H9 (cell line): ENCODE results near the gene MRPS23. TPM values are rescaled to one million over a fixed set of nuclear protein-coding genes. Genes with fewer than 3 reads are reported as not detected.

Source experiments
- DNase-seq: peaks from one replicate; pipeline ENCODE4 v3.0.0-alpha.2; 2017
- H2AFZ ChIP-seq: one replicate; pipeline ENCODE4 v1.6.1; 2013; ENCODE audit warnings: mild to moderate bottlenecking, low read length, control low read depth, moderate library complexity
- H2AK5ac ChIP-seq: 2 replicates; pipeline ENCODE4 v1.6.1; 2013; ENCODE audit warnings: low read length, control low read depth, mixed read lengths; ENCODE audit not compliant: insufficient read length
- H2BK120ac ChIP-seq: one replicate; pipeline ENCODE4 v1.6.1; 2013; ENCODE audit warnings: low read depth, mild to moderate bottlenecking, low read length, control low read depth, inconsistent platforms; ENCODE audit not compliant: poor library complexity, severe bottlenecking
- H2BK12ac ChIP-seq: 2 replicates; pipeline ENCODE4 v1.6.1; 2013; ENCODE audit warnings: low read length, control low read depth, mixed read lengths, low read depth; ENCODE audit not compliant: insufficient read length
- H2BK15ac ChIP-seq: 2 replicates; pipeline ENCODE4 v1.6.1; 2013; ENCODE audit warnings: low read depth, low read length, control low read depth
- H2BK20ac ChIP-seq: one replicate; pipeline ENCODE4 v1.6.1; 2013; ENCODE audit warnings: low read depth, mild to moderate bottlenecking, low read length, control low read depth, inconsistent platforms; ENCODE audit not compliant: poor library complexity, severe bottlenecking
- H2BK5ac ChIP-seq: 2 replicates; pipeline ENCODE4 v1.6.1; 2013; ENCODE audit warnings: low read length, control low read depth, mixed read lengths; ENCODE audit not compliant: insufficient read length
- H3K14ac ChIP-seq: 2 replicates; pipeline ENCODE4 v1.6.1; 2013; ENCODE audit warnings: low read length, control low read depth; ENCODE audit not compliant: insufficient read depth
- H3K18ac ChIP-seq: 2 replicates; pipeline ENCODE4 v1.6.1; 2013; ENCODE audit warnings: low read depth, mild to moderate bottlenecking, mixed read lengths, low read length, control low read depth; ENCODE audit not compliant: insufficient read length
- H3K23ac ChIP-seq: 2 replicates; pipeline ENCODE4 v1.6.1; 2013; ENCODE audit warnings: low read length, control low read depth, mixed read lengths, low read depth; ENCODE audit not compliant: insufficient read length
- H3K23me2 ChIP-seq: 2 replicates; pipeline ENCODE4 v1.6.1; 2013; ENCODE audit warnings: low read depth, mild to moderate bottlenecking, mixed read lengths, low read length, control low read depth; ENCODE audit not compliant: insufficient read length, poor library complexity, severe bottlenecking
- H3K27ac ChIP-seq: 2 replicates; pipeline ENCODE4 v1.5.1; 2013; ENCODE audit warnings: low read length, control low read depth, mixed read lengths, low read depth; ENCODE audit not compliant: insufficient read length
- H3K27me3 ChIP-seq: 2 replicates; pipeline ENCODE4 v1.6.1; 2013; ENCODE audit warnings: low read length, control low read depth, inconsistent platforms; ENCODE audit not compliant: insufficient read depth
- H3K4ac ChIP-seq: 2 replicates; pipeline ENCODE4 v1.6.1; 2013; ENCODE audit warnings: low read depth, mild to moderate bottlenecking, control low read depth, inconsistent platforms, low read length, moderate library complexity
- H3K4me1 ChIP-seq: 2 replicates; pipeline ENCODE4 v1.6.1; 2013; ENCODE audit warnings: low read length, control low read depth, inconsistent platforms; ENCODE audit not compliant: insufficient read depth
- H3K4me2 ChIP-seq: 2 replicates; pipeline ENCODE4 v1.6.1; 2013; ENCODE audit warnings: low read length, control low read depth, mixed read lengths; ENCODE audit not compliant: insufficient read length, insufficient read depth
- H3K56ac ChIP-seq: 2 replicates; pipeline ENCODE4 v1.6.1; 2013; ENCODE audit warnings: low read depth, mild to moderate bottlenecking, mixed read lengths, low read length, control low read depth; ENCODE audit not compliant: insufficient read length
- H3K79me1 ChIP-seq: 2 replicates; pipeline ENCODE4 v1.6.1; 2013; ENCODE audit warnings: low read depth, mild to moderate bottlenecking, moderate library complexity, low read length, control low read depth, inconsistent platforms; ENCODE audit not compliant: insufficient read depth, poor library complexity, severe bottlenecking
- H3K79me2 ChIP-seq: 2 replicates; pipeline ENCODE4 v1.6.1; 2013; ENCODE audit warnings: low read length, control low read depth, inconsistent platforms; ENCODE audit not compliant: insufficient read depth
- H3K9ac ChIP-seq: 2 replicates; pipeline ENCODE4 v1.6.1; 2013; ENCODE audit warnings: low read length, control low read depth, mixed read lengths; ENCODE audit not compliant: insufficient read length; ENCODE audit errors: extremely low read depth
- H3K9me3 ChIP-seq: one replicate; pipeline ENCODE4 v1.6.1; 2013; ENCODE audit warnings: low read depth, low read length, inconsistent platforms; ENCODE audit not compliant: control insufficient read depth
- H3T11ph ChIP-seq: one replicate; pipeline ENCODE4 v1.6.1; 2013; ENCODE audit warnings: mild to moderate bottlenecking, low read length, control low read depth, inconsistent platforms
- H4K20me1 ChIP-seq: one replicate; pipeline ENCODE4 v1.6.1; 2013; ENCODE audit not compliant: control insufficient read depth, insufficient read length, insufficient read depth
- H4K5ac ChIP-seq: 2 replicates; pipeline ENCODE4 v1.6.1; 2013; ENCODE audit warnings: low read depth, mild to moderate bottlenecking, mixed read lengths, low read length, control low read depth; ENCODE audit not compliant: insufficient read length
- H4K8ac ChIP-seq: replicated peaks from 2 replicates; pipeline ENCODE4 v1.6.1; 2013; ENCODE audit warnings: low read length, control low read depth, mixed read lengths, low read depth; ENCODE audit not compliant: insufficient read length
- H4K91ac ChIP-seq: 2 replicates; pipeline ENCODE4 v1.6.1; 2013; ENCODE audit warnings: low read depth, mild to moderate bottlenecking, moderate library complexity, mixed read lengths, low read length, control low read depth; ENCODE audit not compliant: insufficient read length
- H3K27ac Mint-ChIP-seq, 3 experiments: 2 replicates in 2 of 3; 3 replicates in 1 of 3; pipeline ENCODE4 v1.8.0; 2020 to 2021; ENCODE audit warnings: mixed read lengths in 3 of 3, mild to moderate bottlenecking in 1 of 3, moderate library complexity in 1 of 3
- H3K27me3 Mint-ChIP-seq: 2 replicates; pipeline ENCODE4 v1.8.0; 2021; ENCODE audit warnings: low read depth, mild to moderate bottlenecking, moderate library complexity, mixed read lengths
- H3K36me3 Mint-ChIP-seq, 3 experiments: 2 replicates in 2 of 3; 3 replicates in 1 of 3; pipeline ENCODE4 v1.8.0; 2020 to 2021; ENCODE audit warnings: low read depth in 3 of 3, mixed read lengths in 3 of 3; ENCODE audit not compliant: insufficient read depth in 1 of 3
- H3K4me1 Mint-ChIP-seq, 2 experiments: 2 replicates each; pipeline ENCODE4 v1.8.0; 2020; ENCODE audit warnings: mixed read lengths in 2 of 2
- H3K4me3 Mint-ChIP-seq, 2 experiments: 2 replicates in 1 of 2; 3 replicates in 1 of 2; pipeline ENCODE4 v1.8.0; 2020 to 2021; ENCODE audit warnings: mild to moderate bottlenecking in 2 of 2, mixed read lengths in 2 of 2, moderate library complexity in 1 of 2
- H3K9me3 Mint-ChIP-seq, 2 experiments: 2 replicates in 1 of 2; 3 replicates in 1 of 2; pipeline ENCODE4 v1.8.0; 2020; ENCODE audit warnings: mild to moderate bottlenecking in 2 of 2, mixed read lengths in 2 of 2, moderate library complexity in 1 of 2
- total RNA-seq: library from RNA; stranded (reverse); gene quantifications from 2 replicates; pipeline ENCODE4 v1.2.1, GENCODE V29; 2021
- TF ChIP-seq, protein P1 (sequence below): fragments of 200-600 bp; sonication (generic); conservative IDR thresholded peaks from 3 replicates; pipeline ENCODE4 v1.8.0; 2021; ENCODE audit warnings: antibody characterized with exemption, mild to moderate bottlenecking

The MRPS23 gene
- total RNA-seq, 1 experiment from 2014 or later = 62.0 TPM

DNA sequence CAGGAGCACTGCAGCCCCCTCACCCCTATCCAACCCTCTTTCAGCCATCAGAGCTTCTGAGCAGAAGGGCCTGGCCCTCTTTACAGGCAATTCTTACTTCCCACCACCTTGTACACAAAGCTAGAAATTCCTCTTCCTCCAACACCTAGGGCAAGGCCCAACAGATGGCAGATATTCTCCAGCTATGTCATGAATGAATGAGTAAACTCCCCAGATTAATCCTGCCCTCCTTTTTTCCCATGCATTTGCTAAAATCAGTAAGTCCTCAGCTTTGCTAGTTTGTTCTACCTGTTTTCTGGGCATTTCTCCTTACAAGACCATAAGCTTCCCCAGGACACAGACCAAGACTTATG is 20.4 kb upstream of the MRPS23 start:
- Histone ChIP-seq H2BK5ac (no peak overlapping the region), H3K9ac (no peak overlapping the region), H3K4ac (no peak overlapping the region), H4K91ac (no peak overlapping the region), H4K20me1 (no peaks in the 10 kb centered on the region), H3K79me2 (no peaks in the 10 kb centered on the region), H2BK20ac (no peak overlapping the region), H4K8ac (no peak overlapping the region), H2BK15ac (no peak overlapping the region), H2AK5ac (no peak overlapping the region), H3K4me1 (peaks cover 12% of the 10 kb centered on the region; the same call in 1 of the 2 replicates), H3K79me1 (no peaks in the 10 kb centered on the region), H2BK120ac (no peak overlapping the region), H3K27ac (no peak overlapping the region), H3K56ac (no peak overlapping the region), H3T11ph (no peak overlapping the region), H3K4me2 (no peak overlapping the region), H2BK12ac (no peak overlapping the region), H3K23me2 (no peaks in the 10 kb centered on the region), H4K5ac (no peak overlapping the region), H2AFZ (no peak overlapping the region), H3K14ac (no peak overlapping the region; the same call in 1 of the 2 replicates), H3K27me3 (no peaks in the 10 kb centered on the region; the same call in 1 of the 2 replicates), H3K18ac (no peak overlapping the region), H3K9me3 (no peaks in the 10 kb centered on the region), H3K23ac (no peak overlapping the region)
- DNase-seq = no peak
- H3K27ac Mint-ChIP-seq = no peak overlapping the region
- no peaks in the 10 kb centered on the region for H3K9me3 Mint-ChIP-seq
- H3K36me3 Mint-ChIP-seq = peaks cover 4 to 13% (median 9%) of the 10 kb centered on the region in 3 experiments; a peak in 3 of 7 replicates
- peaks cover 46 to 47% of the 10 kb centered on the region in 2 experiments for H3K4me1 Mint-ChIP-seq
- H3K27me3 Mint-ChIP-seq = peaks cover 33% of the 10 kb centered on the region
- TF ChIP-seq, protein P1, sequence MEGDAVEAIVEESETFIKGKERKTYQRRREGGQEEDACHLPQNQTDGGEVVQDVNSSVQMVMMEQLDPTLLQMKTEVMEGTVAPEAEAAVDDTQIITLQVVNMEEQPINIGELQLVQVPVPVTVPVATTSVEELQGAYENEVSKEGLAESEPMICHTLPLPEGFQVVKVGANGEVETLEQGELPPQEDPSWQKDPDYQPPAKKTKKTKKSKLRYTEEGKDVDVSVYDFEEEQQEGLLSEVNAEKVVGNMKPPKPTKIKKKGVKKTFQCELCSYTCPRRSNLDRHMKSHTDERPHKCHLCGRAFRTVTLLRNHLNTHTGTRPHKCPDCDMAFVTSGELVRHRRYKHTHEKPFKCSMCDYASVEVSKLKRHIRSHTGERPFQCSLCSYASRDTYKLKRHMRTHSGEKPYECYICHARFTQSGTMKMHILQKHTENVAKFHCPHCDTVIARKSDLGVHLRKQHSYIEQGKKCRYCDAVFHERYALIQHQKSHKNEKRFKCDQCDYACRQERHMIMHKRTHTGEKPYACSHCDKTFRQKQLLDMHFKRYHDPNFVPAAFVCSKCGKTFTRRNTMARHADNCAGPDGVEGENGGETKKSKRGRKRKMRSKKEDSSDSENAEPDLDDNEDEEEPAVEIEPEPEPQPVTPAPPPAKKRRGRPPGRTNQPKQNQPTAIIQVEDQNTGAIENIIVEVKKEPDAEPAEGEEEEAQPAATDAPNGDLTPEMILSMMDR = no peak
- no peak overlapping the region for H3K4me3 Mint-ChIP-seq
